Measurements from ENCODE around the gene HBG1.

HBG1 gene

GRCh38 chr11:5272395-5273017 is 22.8 kb upstream of the HBG1 start:
- no peak for TF ChIP-seq TAF1 (IDR thresholded peaks at IDR 0.05; ENCODE audit: borderline replicate concordance, insufficient read depth, low read length)
- TF ChIP-seq SIN3A (IDR thresholded peaks at IDR 0.05; ENCODE audit: borderline replicate concordance, insufficient read depth, low read length), result no peak
- TF ChIP-seq REST (IDR thresholded peaks at IDR 0.05; ENCODE audit: insufficient read depth in 1 of 2, low read depth in 2 of 2, low read length in 2 of 2), result no peak
- TF ChIP-seq POLR2AphosphoS5 (IDR thresholded peaks at IDR 0.05; ENCODE audit: low read depth, low read length), result no peak
- TF ChIP-seq FOXP2 (optimal IDR thresholded peaks at IDR 0.05; ENCODE audit: borderline replicate concordance, extremely low read depth, extremely low read length, insufficient read depth), result no peak

- no peak for TF ChIP-seq POLR2AphosphoS5 (IDR thresholded peaks at IDR 0.05; ENCODE audit: low read depth, low read length)
Measured at GRCh38 chr11:5269715-5270147, 20.1 kb upstream of the HBG1 start, which contains the start of gene HBE1. Gene HBE1, minus strand, starts transcription at chr11:5269945. Its CDS starts 55 bp downstream, at chr11:5269890.

GRCh38 chr11:5267033-5267563 is 17.4 kb upstream of the HBG1 start:
- TF ChIP-seq FOXP2 (optimal IDR thresholded peaks at IDR 0.05; ENCODE audit: borderline replicate concordance, extremely low read depth, extremely low read length, insufficient read depth) (no peak), TAF1 (IDR thresholded peaks at IDR 0.05; ENCODE audit: borderline replicate concordance, insufficient read depth, low read length) (no peak), SIN3A (IDR thresholded peaks at IDR 0.05; ENCODE audit: borderline replicate concordance, insufficient read depth, low read length) (no peak), REST (IDR thresholded peaks at IDR 0.05; ENCODE audit: insufficient read depth in 1 of 2, low read depth in 2 of 2, low read length in 2 of 2) (no peak), POLR2AphosphoS5 (IDR thresholded peaks at IDR 0.05; ENCODE audit: low read depth, low read length) (no peak)

- TF ChIP-seq FOXP2 (optimal IDR thresholded peaks at IDR 0.05; ENCODE audit: borderline replicate concordance, extremely low read depth, extremely low read length, insufficient read depth) (no peak), SIN3A (IDR thresholded peaks at IDR 0.05; ENCODE audit: borderline replicate concordance, insufficient read depth, low read length) (no peak), TAF1 (IDR thresholded peaks at IDR 0.05; ENCODE audit: borderline replicate concordance, insufficient read depth, low read length) (no peak), POLR2AphosphoS5 (IDR thresholded peaks at IDR 0.05; ENCODE audit: low read depth, low read length) (no peak), REST (IDR thresholded peaks at IDR 0.05; ENCODE audit: insufficient read depth in 1 of 2, low read depth in 2 of 2, low read length in 2 of 2) (no peak)
Measured at GRCh38 chr11:5266609-5267008, 17.0 kb upstream of the HBG1 start.

GRCh38 chr11:5265832-5266231 is 16.2 kb upstream of the HBG1 start:
- TF ChIP-seq POLR2AphosphoS5 (IDR thresholded peaks at IDR 0.05; ENCODE audit: low read depth, low read length) (no peak), SIN3A (IDR thresholded peaks at IDR 0.05; ENCODE audit: borderline replicate concordance, insufficient read depth, low read length) (no peak), REST (IDR thresholded peaks at IDR 0.05; ENCODE audit: insufficient read depth in 1 of 2, low read depth in 2 of 2, low read length in 2 of 2) (no peak), FOXP2 (optimal IDR thresholded peaks at IDR 0.05; ENCODE audit: borderline replicate concordance, extremely low read depth, extremely low read length, insufficient read depth) (no peak), TAF1 (IDR thresholded peaks at IDR 0.05; ENCODE audit: borderline replicate concordance, insufficient read depth, low read length) (no peak)

All from PFSK-1 (cell line).